ENCODE data around the gene ZNF844. TPM values are rescaled to one million over a fixed set of nuclear protein-coding genes. Genes with fewer than 3 reads are reported as not detected.

ZNF844 gene
- total and polyA plus RNA-seq, 7 donors, result 1.3 to 12.2 (median 4.1) TPM

- TF ChIP-seq CTCF (IDR thresholded peaks at IDR 0.05), result no peak
- peaks cover 0 to 7% of the 10 kb centered on the region in 2 donors for H3K36me3 ChIP-seq (ENCODE audit: insufficient read depth in 1 of 2, low read depth in 1 of 2)
- peaks cover 8% of the 10 kb centered on the region for H3K4me1 ChIP-seq
- ATAC-seq (no peak), DNase-seq (no peak)
- H3K27me3 ChIP-seq (ENCODE audit: insufficient read depth in 3 of 3, low read length in 2 of 3), result no peaks in the 10 kb centered on the region
- H3K27ac ChIP-seq, result peak overlapping the region; percentile 93
- 24 to 31% (median 26%) methylated on average over 8 of the region's 8 CpGs for WGBS, 3 donors
- intact Hi-C loops (cut with DNase I), result no loop called here
- peak overlapping the region; percentile 98 for H3K4me3 ChIP-seq
- no peaks in the 10 kb centered on the region for H3K9me3 ChIP-seq
Measured at GRCh38 chr19:12034620-12035019, 29.9 kb upstream of the ZNF844 start.

- ATAC-seq (peak; percentile 100), DNase-seq (peak; percentile 95 to 96)
- H3K27ac ChIP-seq, result peak within 1 kb of the TSS; percentile 93
- intact Hi-C loops (cut with DNase I), result no loop called here
- TF ChIP-seq CTCF (IDR thresholded peaks at IDR 0.05), result no peak
- no peaks in the 10 kb centered on the region for H3K27me3 ChIP-seq (ENCODE audit: insufficient read depth in 3 of 3, low read length in 2 of 3)
- H3K9me3 ChIP-seq, result no peaks in the 10 kb centered on the region
- H3K36me3 ChIP-seq (ENCODE audit: insufficient read depth in 1 of 2, low read depth in 1 of 2), result peaks cover 0 to 3% of the 10 kb centered on the region in 2 donors
- peaks cover 8% of the 10 kb centered on the region for H3K4me1 ChIP-seq
- 0 to 1% (median 1%) methylated on average over 58 to 68 of the region's 68 CpGs for WGBS, 3 donors
- H3K4me3 ChIP-seq, result peak within 1 kb of the TSS; percentile 98
Measured at GRCh38 chr19:12035220-12036172, 29.0 kb upstream of the ZNF844 start, which contains the start of gene ZNF433. Gene ZNF433, minus strand, starts transcription at chr19:12035679. Its CDS starts 140 bp downstream, at chr19:12035539.

DNA sequence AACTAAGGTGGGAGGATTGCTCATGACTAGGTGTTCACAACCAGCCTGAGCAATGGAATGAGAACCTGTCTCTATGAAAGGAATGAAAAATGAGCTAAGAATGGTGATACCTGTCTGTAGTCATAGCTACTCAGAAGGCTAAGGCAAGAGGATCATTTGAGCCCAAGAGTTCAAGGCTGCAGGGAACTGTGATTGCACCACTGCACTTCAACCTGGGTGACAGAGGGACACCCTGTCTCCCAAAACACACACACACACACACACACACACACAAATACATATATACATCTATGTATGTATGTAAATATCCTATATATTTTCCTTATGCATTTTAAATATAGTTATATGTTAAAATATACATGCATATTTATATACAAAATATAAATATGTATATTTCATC, 21.6 kb upstream of the ZNF844 start:
- peaks cover 33% of the 10 kb centered on the region for H3K9me3 ChIP-seq

GRCh38 chr19:12043752-12044422, 20.6 kb upstream of the ZNF844 start:
- TF ChIP-seq CTCF (IDR thresholded peaks at IDR 0.05), result no peak
- no peaks in the 10 kb centered on the region for H3K36me3 ChIP-seq (ENCODE audit: insufficient read depth in 1 of 2, low read depth in 1 of 2)
- H3K4me1 ChIP-seq, result no peaks in the 10 kb centered on the region
- H3K27me3 ChIP-seq (ENCODE audit: insufficient read depth in 3 of 3, low read length in 2 of 3), result no peaks in the 10 kb centered on the region
- no peak overlapping the region for H3K4me3 ChIP-seq
- no peak for DNase-seq
- no peak for ATAC-seq
- H3K27ac ChIP-seq, result no peak overlapping the region
- 94 to 95% (median 95%) methylated on average over 5 of the region's 5 CpGs for WGBS, 3 donors
- peaks cover 33% of the 10 kb centered on the region for H3K9me3 ChIP-seq
- intact Hi-C loops (cut with DNase I), result no loop called here

More for the DNA sequence above, 21.6 kb upstream of the ZNF844 start:
- Histone ChIP-seq H3K27ac (no peak overlapping the region), H3K27me3 (ENCODE audit: insufficient read depth in 3 of 3, low read length in 2 of 3) (no peaks in the 10 kb centered on the region), H3K4me3 (no peak overlapping the region), H3K4me1 (no peaks in the 10 kb centered on the region), H3K36me3 (ENCODE audit: insufficient read depth in 1 of 2, low read depth in 1 of 2) (no peaks in the 10 kb centered on the region)
- no peak for ATAC-seq
- no peak for TF ChIP-seq CTCF (IDR thresholded peaks at IDR 0.05)
- intact Hi-C loops (cut with DNase I), result no loop called here
- no peak for DNase-seq
